GM12878 (cell line): Measurements from ENCODE around the gene NDUFA12. TPM values are rescaled to one million over a fixed set of nuclear protein-coding genes. Genes with fewer than 3 reads are reported as not detected.

Experiments used
- CUX1 ChIP-seq: IDR thresholded peaks from 2 replicates; pipeline ENCODE4 v1.6.1; 2012; ENCODE audit warnings: improper control_type of control experiment, low read depth, low read length; ENCODE audit not compliant: insufficient replicate concordance
- HDGF ChIP-seq: fragments of 450-650 bp; IDR thresholded peaks from 2 replicates; pipeline ENCODE4 v1.6.1; 2016; ENCODE audit warnings: antibody characterized with exemption
- POLR2A ChIP-seq: IDR thresholded peaks from 2 replicates; pipeline ENCODE4 v1.6.1; 2011; ENCODE audit warnings: low read depth, mild to moderate bottlenecking, low read length
- RELA ChIP-seq: fragments of 450-650 bp; IDR thresholded peaks from 2 replicates; pipeline ENCODE4 v1.8.0; 2014; ENCODE audit warnings: borderline replicate concordance; ENCODE audit not compliant: partially characterized antibody
- SMAD5 ChIP-seq: IDR thresholded peaks from 2 replicates; pipeline ENCODE4 v1.6.1; 2016; ENCODE audit warnings: antibody characterized with exemption, low read depth
- TCF3 ChIP-seq: IDR thresholded peaks from 2 replicates; pipeline ENCODE4 v1.6.1; 2012; ENCODE audit warnings: low read depth, mild to moderate bottlenecking, low read length, borderline replicate concordance; ENCODE audit not compliant: insufficient read depth
- polyA plus RNA-seq, 11 experiments: library from polyadenylated mRNA; depleted of rRNA in 4 of 11; unstranded in 6 of 11; stranded (reverse) in 5 of 11; fragments of >200 nt; fragmentation: Nextera tagmentation in 4 of 11; fragmentation: Illumina TruSeq in 1 of 11; extraction: Ambion mirVana in 4 of 11; extraction: Trizol in 1 of 11; gene quantifications; 1 replicate in 1 of 11; 2 replicates in 10 of 11; pipeline versions ENCODE4 v1.2.1 to v1.2.3, GENCODE V29; 2011 to 2016; ENCODE audit warnings: inconsistent platforms in 2 of 11, missing spikeins in 2 of 11, low read depth in 1 of 11
- total RNA-seq, 4 experiments: library from RNA; depleted of rRNA in 3 of 4; stranded (reverse); fragments of >200 nt in 3 of 4; fragmentation: Illumina TruSeq in 1 of 4; extraction: Trizol in 1 of 4; gene quantifications; 2 replicates each; pipeline versions ENCODE4 v1.2.1 to v1.2.3, GENCODE V29; 2013 to 2021
- TF ChIP-seq, protein P1 (sequence below): fragments of 450-650 bp; IDR thresholded peaks from 2 replicates; pipeline ENCODE4 v1.6.1; 2016; ENCODE audit warnings: mild to moderate bottlenecking
- TF ChIP-seq, protein P2 (sequence below): fragments of 450-650 bp; IDR thresholded peaks from 2 replicates; pipeline ENCODE4 v1.6.1; 2016; ENCODE audit warnings: mild to moderate bottlenecking, moderate library complexity, borderline replicate concordance

NDUFA12 gene
- total and polyA plus RNA-seq, 10 of the 15 experiments (the other 5 are each of a cell fraction or from before 2014, with no cell fraction given), result 141 to 1,021 (median 295) TPM

GRCh38 chr12:94997061-94997460, 6.4 kb downstream of the NDUFA12 start (continued):
- no peak for TF ChIP-seq HDGF
- TF ChIP-seq RELA, result no peak
- no peak for TF ChIP-seq SMAD5
- TF ChIP-seq, protein P1, sequence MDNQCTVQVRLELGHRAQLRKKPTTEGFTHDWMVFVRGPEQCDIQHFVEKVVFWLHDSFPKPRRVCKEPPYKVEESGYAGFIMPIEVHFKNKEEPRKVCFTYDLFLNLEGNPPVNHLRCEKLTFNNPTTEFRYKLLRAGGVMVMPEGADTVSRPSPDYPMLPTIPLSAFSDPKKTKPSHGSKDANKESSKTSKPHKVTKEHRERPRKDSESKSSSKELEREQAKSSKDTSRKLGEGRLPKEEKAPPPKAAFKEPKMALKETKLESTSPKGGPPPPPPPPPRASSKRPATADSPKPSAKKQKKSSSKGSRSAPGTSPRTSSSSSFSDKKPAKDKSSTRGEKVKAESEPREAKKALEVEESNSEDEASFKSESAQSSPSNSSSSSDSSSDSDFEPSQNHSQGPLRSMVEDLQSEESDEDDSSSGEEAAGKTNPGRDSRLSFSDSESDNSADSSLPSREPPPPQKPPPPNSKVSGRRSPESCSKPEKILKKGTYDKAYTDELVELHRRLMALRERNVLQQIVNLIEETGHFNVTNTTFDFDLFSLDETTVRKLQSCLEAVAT, result no peak
- TF ChIP-seq POLR2A, result no peak
- TF ChIP-seq CUX1, result no peak
- TF ChIP-seq, protein P2, sequence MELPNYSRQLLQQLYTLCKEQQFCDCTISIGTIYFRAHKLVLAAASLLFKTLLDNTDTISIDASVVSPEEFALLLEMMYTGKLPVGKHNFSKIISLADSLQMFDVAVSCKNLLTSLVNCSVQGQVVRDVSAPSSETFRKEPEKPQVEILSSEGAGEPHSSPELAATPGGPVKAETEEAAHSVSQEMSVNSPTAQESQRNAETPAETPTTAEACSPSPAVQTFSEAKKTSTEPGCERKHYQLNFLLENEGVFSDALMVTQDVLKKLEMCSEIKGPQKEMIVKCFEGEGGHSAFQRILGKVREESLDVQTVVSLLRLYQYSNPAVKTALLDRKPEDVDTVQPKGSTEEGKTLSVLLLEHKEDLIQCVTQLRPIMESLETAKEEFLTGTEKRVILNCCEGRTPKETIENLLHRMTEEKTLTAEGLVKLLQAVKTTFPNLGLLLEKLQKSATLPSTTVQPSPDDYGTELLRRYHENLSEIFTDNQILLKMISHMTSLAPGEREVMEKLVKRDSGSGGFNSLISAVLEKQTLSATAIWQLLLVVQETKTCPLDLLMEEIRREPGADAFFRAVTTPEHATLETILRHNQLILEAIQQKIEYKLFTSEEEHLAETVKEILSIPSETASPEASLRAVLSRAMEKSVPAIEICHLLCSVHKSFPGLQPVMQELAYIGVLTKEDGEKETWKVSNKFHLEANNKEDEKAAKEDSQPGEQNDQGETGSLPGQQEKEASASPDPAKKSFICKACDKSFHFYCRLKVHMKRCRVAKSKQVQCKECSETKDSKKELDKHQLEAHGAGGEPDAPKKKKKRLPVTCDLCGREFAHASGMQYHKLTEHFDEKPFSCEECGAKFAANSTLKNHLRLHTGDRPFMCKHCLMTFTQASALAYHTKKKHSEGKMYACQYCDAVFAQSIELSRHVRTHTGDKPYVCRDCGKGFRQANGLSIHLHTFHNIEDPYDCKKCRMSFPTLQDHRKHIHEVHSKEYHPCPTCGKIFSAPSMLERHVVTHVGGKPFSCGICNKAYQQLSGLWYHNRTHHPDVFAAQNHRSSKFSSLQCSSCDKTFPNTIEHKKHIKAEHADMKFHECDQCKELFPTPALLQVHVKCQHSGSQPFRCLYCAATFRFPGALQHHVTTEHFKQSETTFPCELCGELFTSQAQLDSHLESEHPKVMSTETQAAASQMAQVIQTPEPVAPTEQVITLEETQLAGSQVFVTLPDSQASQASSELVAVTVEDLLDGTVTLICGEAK, result no peak
- TF ChIP-seq TCF3, result no peak
